B cell (primary cell): Measurements from ENCODE around the gene GSTM5.
"Not testable (repeated sequence)": the region's sequence is repeated elsewhere in the genome, so short reads cannot be mapped to it uniquely, and the experiment has no call there.

ENCODE experiments used
- CTCF ChIP-seq: fragments of 200-600 bp; IDR thresholded peaks from one replicate; pipeline ENCODE4 v1.8.0; 2022; ENCODE audit warnings: antibody characterized with exemption, mild to moderate bottlenecking
- EZH2 ChIP-seq: IDR thresholded peaks from 2 replicates; pipeline ENCODE4 v1.6.1; 2012; ENCODE audit warnings: borderline replicate concordance, low read depth, mild to moderate bottlenecking, moderate library complexity, low read length; ENCODE audit not compliant: insufficient read depth, poor library complexity, severe bottlenecking

GRCh38 chr1:109695138-109695537 is 16.9 kb upstream of the GSTM5 start:
- not testable (repeated sequence) for TF ChIP-seq CTCF, EZH2
